SK-N-MC (cell line): ENCODE measurements around the gene ABCC2.

ENCODE experiments used
- EZH2 ChIP-seq: fragments of 200-600 bp; sonication (generic); IDR thresholded peaks from one replicate; pipeline ENCODE4 v1.6.1; 2017; ENCODE audit warnings: antibody characterized with exemption
- FOXP2 ChIP-seq: optimal IDR thresholded peaks from 2 replicates; pipeline ENCODE3; 2011; ENCODE audit warnings: mild to moderate bottlenecking, moderate library complexity; ENCODE audit not compliant: insufficient read depth; ENCODE audit errors: extremely low read length, control extremely low read depth
- POLR2AphosphoS5 ChIP-seq: IDR thresholded peaks from 2 replicates; pipeline ENCODE4 v1.6.1; 2012; ENCODE audit warnings: mild to moderate bottlenecking, low read depth, low read length, borderline replicate concordance

GRCh38 chr10:99872367-99873162 lies 90.1 kb downstream of the ABCC2 start:
- TF ChIP-seq EZH2 (no peak), POLR2AphosphoS5 (no peak), FOXP2 (no peak)
